Subcutaneous adipose tissue (tissue), 4 donors: ENCODE measurements around the gene TDRD10. TPM values are rescaled to one million over a fixed set of nuclear protein-coding genes. Genes with fewer than 3 reads are reported as not detected.

Experiments
- CTCF ChIP-seq: fragments of 450-650 bp; IDR thresholded peaks from one replicate; pipeline ENCODE4 v1.5.1; 2016; ENCODE audit warnings: low read depth, mild to moderate bottlenecking, control low read depth, antibody characterized with exemption, moderate library complexity
- total RNA-seq, 4 donors: library from RNA; depleted of rRNA; stranded (reverse); fragments of >200 nt; gene quantifications; one replicate each; pipeline ENCODE4 v1.1.0, GENCODE V29; 2016

Gene TDRD10
- total RNA-seq, 4 donors from 2014 or later, result 3.7 to 9.0 (median 7.0) TPM

DNA sequence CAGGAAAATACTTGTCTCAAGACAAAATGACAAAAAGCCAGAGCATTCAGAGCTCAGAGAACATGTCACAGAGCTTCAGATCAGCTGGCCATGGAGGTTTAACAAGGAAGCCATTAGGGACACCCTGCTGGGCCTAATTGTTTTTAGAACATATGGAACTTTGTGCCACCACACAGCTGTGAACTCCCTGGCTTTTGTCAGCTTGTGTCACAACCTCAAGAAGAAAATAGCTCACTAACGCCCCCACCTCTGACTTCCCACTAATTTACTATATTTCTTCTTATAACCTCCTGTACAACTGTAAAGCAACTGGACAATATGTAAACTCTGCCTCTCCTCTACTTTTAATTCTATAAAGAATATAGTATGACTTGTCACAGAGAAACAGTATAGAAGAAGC, 21.0 kb upstream of the TDRD10 start:
- TF ChIP-seq CTCF, result no peak

DNA sequence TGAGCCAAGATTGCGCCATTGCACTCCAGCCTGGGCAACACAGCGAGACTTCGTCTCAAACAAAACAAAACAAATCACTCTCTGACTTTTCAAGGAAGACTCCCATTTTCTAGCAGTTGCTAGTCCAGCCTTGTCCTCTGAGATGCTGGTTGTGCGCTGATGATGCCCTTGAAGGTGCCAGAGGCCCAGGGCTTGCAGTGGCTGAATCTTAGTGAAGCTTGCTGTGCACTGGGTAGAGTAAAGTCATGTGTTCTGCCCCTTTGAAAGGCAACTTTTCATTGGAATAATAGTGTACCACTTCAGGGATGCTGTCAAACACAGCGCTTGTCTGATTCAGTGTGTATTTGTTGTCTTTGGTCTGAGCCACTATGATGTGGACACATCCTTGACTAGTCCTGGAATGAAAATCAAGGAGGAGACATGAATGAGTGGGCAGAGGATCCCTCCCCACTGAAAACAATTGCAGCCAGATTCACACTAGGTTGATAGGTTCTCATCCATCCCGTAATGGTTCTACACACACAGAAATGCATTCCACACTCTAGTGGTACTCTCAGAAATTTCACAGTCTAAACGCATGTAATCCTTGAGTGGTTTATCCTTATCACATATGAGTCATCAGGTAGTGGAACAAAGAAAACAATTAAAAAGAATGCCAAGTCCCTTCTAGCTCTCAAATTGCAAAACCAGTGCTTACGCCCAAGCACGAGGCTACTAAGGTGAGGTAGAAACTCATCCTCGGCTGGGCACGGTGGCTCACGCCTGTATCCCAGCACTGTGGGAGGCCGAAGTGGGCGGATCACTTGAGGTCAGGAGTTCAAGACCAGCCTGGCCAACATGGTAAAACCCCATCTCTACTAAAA, 17.8 kb upstream of the TDRD10 start:
- no peak for TF ChIP-seq CTCF

- no peak for TF ChIP-seq CTCF
These were observed 16.9 kb upstream of the TDRD10 start for GRCh38 chr1:154485106-154485505.

DNA sequence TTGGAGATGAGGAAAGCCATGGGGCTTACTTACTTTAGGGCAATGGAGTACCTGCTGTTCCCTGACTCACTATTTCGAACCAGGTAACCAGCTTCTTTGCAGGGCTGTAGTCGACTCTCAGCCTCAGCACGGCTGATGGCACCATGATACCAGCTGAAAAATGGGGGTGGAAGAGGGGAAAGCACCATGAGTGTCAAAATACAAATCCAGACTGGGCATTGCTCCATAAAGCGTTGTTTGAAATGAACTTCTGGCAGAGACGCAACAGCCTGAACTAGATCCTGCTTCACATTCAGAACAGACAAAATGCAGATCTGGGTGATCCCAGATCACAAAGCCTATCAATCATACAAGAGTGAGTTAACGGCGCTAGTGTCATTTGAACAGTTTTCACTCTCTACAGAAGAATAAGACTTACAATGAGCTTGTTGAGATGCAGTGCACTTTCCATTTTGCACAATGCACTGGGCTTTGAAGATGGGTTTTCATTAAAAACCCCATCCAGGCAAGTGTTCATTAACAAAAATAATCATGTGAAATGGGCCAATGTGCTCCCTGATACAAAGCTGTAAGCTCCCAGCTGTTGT, 16.0 kb upstream of the TDRD10 start:
- no peak for TF ChIP-seq CTCF

DNA sequence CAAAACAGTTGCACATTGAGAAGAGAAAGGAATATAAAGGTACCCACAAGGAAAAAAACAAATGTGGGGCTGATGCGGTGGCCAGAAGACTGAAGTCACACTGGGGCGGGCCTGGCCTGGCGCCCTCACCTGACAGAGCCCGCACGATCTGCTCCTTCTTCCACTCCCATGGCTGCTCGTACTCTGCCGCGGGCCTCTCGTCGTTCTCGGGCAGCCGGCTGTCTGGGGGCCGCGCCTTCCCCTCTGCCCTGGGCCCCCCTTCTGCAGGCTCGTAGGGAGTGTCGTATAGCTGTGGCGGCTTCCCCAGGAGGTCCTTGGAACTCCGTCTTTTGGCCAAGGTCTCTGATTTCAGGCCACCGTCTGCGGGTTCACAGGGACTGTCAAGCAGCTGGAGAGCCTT, 13.1 kb upstream of the TDRD10 start:
- no peak for TF ChIP-seq CTCF

GRCh38 chr1:154489695-154490274, 12.2 kb upstream of the TDRD10 start:
- no peak for TF ChIP-seq CTCF

DNA sequence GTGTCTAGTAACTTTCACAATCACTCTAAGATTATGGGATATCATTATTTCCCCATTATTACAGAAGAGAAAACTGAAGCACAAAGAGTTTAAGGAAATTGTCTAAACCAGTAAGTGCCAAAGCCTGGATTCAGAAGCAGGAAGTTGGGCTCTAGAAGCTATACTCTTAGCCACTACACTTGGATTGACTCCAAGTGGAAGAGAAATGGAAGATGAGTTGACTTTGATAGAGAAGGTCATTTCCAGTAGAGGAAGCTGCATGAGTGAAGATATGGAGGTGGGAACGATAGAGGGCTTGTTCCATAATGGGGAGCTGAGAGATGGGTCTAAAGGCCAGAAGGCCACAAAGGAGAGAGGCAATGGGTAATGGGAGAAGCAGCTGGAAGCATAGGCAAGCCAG, 11.7 kb upstream of the TDRD10 start:
- TF ChIP-seq CTCF, result no peak
